Caco-2 (cell line): ENCODE results near the gene CLEC17A. TPM values are rescaled to one million over a fixed set of nuclear protein-coding genes. Genes with fewer than 3 reads are reported as not detected.

Experiments used
- BruUV-seq: library from RNA; stranded (reverse); fragments of 400-500 nt; replicated peaks from 2 replicates; lab custom pipeline; 2021; lab: Mats Ljungman, UMichigan
- CTCF ChIA-PET: fragments of 300-600 bp; sonication (Branson Sonifier 250); formaldehyde crosslinking; loops from one replicate; lab custom pipeline; 2022; ENCODE audit warnings: antibody characterized with exemption; lab: Charles Lee
- POLR2A ChIA-PET: fragments of 300-600 bp; sonication (Branson Sonifier 250); formaldehyde crosslinking; loops from one replicate; lab custom pipeline; 2022; ENCODE audit warnings: antibody characterized with exemption; lab: Charles Lee
- DNase-seq, 2 experiments: peaks; one replicate each; pipeline versions ENCODE4 v3.0.0 to v3.0.0-alpha.2; 2020 to 2022
- H3K27me3 ChIP-seq: replicated peaks from 2 replicates; pipeline ENCODE4 v1.6.0; 2011; ENCODE audit warnings: low read length; ENCODE audit not compliant: control insufficient read depth, insufficient read depth
- H3K36me3 ChIP-seq: 2 replicates; pipeline ENCODE4 v1.5.1; 2011; ENCODE audit warnings: low read length; ENCODE audit not compliant: control insufficient read depth, insufficient read depth
- H3K4me1 ChIP-seq: fragments of 250-450 bp; sonication (Bioruptor Pico); 2 replicates; pipeline ENCODE4 v1.5.1; 2020; ENCODE audit warnings: mild to moderate bottlenecking
- H3K4me3 ChIP-seq: 2 replicates; pipeline ENCODE4 v1.5.1; 2011; ENCODE audit warnings: low read depth, mild to moderate bottlenecking, control low read depth, low read length
- H3K9me3 ChIP-seq: fragments of 250-450 bp; sonication (Bioruptor Pico); 2 replicates; pipeline ENCODE4 v1.5.1; 2020; ENCODE audit warnings: mild to moderate bottlenecking, moderate library complexity
- H3K27ac Mint-ChIP-seq: one replicate; pipeline ENCODE4 v1.8.0; 2022; ENCODE audit warnings: mixed read lengths; ENCODE audit not compliant: unreplicated experiment
- H3K27me3 Mint-ChIP-seq: one replicate; pipeline ENCODE4 v1.8.0; 2022; ENCODE audit warnings: mixed read lengths; ENCODE audit not compliant: insufficient read depth, unreplicated experiment
- H3K36me3 Mint-ChIP-seq: one replicate; pipeline ENCODE4 v1.8.0; 2022; ENCODE audit warnings: mild to moderate bottlenecking, mixed read lengths; ENCODE audit not compliant: insufficient read depth, unreplicated experiment
- H3K4me1 Mint-ChIP-seq: one replicate; pipeline ENCODE4 v1.8.0; 2022; ENCODE audit warnings: low read depth, mixed read lengths; ENCODE audit not compliant: unreplicated experiment
- H3K4me3 Mint-ChIP-seq: one replicate; pipeline ENCODE4 v1.8.0; 2022; ENCODE audit warnings: mild to moderate bottlenecking, moderate library complexity, mixed read lengths; ENCODE audit not compliant: unreplicated experiment
- H3K9me3 Mint-ChIP-seq: one replicate; pipeline ENCODE4 v1.8.0; 2022; ENCODE audit warnings: mixed read lengths; ENCODE audit not compliant: unreplicated experiment
- CTCF ChIP-seq, 2 experiments: fragments of 200-600 bp in 1 of 2; IDR thresholded peaks; 1 replicate in 1 of 2; 2 replicates in 1 of 2; pipeline versions ENCODE4 v1.5.1 to v1.8.0; 2011 to 2022; ENCODE audit warnings: antibody characterized with exemption in 1 of 2, control low read depth in 1 of 2, inconsistent platforms in 1 of 2, low read depth in 1 of 2, low read length in 1 of 2, mild to moderate bottlenecking in 1 of 2, moderate library complexity in 1 of 2; ENCODE audit not compliant: insufficient read depth in 1 of 2, severe bottlenecking in 1 of 2, unreplicated experiment in 1 of 2
- intact Hi-C: fragments of 100-400 bp; cut with micrococcal nuclease; formaldehyde crosslinking; loops from one replicate; pipeline ENCODE4 v1.10.0; 2022; ENCODE audit not compliant: unreplicated experiment
- total RNA-seq: library from RNA; stranded (reverse); gene quantifications from 2 replicates; pipeline ENCODE4 v1.2.3, GENCODE V29; 2022

Gene CLEC17A
- total RNA-seq, 1 experiment from 2014 or later: not detected

GRCh38 chr19:14565765-14566711 is 16.8 kb upstream of the CLEC17A start:
- peaks cover 64% of the 10 kb centered on the region for H3K36me3 Mint-ChIP-seq
- no peaks in the 10 kb centered on the region for H3K9me3 ChIP-seq
- no peaks in the 10 kb centered on the region for H3K27me3 ChIP-seq
- H3K36me3 ChIP-seq: peaks cover 1% of the 10 kb centered on the region; the same call in 1 of the 2 replicates
- H3K4me1 ChIP-seq: no peaks in the 10 kb centered on the region
- H3K4me3 ChIP-seq: no peak overlapping the region
- no TSS peak for BruUV-seq
- no peak for DNase-seq
- intact Hi-C loops: no loop called here
- ChIA-PET POLR2A (interaction anchor here (0.7 kb wide), 1 partner anchor 15 kb away, joined by 4 read pairs; no protein-coding TSS in a partner anchor), CTCF (no interaction called here)
- no peak for TF ChIP-seq CTCF (IDR thresholded peaks at IDR 0.05; ENCODE audit: insufficient read depth in 1 of 2, low read depth in 1 of 2, low read length in 1 of 2, severe bottlenecking in 1 of 2, unreplicated experiment in 1 of 2)
- H3K4me1 Mint-ChIP-seq: peaks cover 9% of the 10 kb centered on the region
- no peak overlapping the region for H3K4me3 Mint-ChIP-seq
- H3K9me3 Mint-ChIP-seq: no peaks in the 10 kb centered on the region
- H3K27ac Mint-ChIP-seq: no peak overlapping the region
- no peaks in the 10 kb centered on the region for H3K27me3 Mint-ChIP-seq

GRCh38 chr19:14566712-14567077 is 16.2 kb upstream of the CLEC17A start:
- H3K36me3 Mint-ChIP-seq: peaks cover 68% of the 10 kb centered on the region
- H3K9me3 Mint-ChIP-seq: no peaks in the 10 kb centered on the region
- TF ChIP-seq CTCF (IDR thresholded peaks at IDR 0.05; ENCODE audit: insufficient read depth in 1 of 2, low read depth in 1 of 2, low read length in 1 of 2, severe bottlenecking in 1 of 2, unreplicated experiment in 1 of 2): no peak
- H3K4me3 Mint-ChIP-seq: no peak overlapping the region
- peaks cover 9% of the 10 kb centered on the region for H3K4me1 Mint-ChIP-seq
- ChIA-PET POLR2A (interaction anchor here (0.7 kb wide), 1 partner anchor 15 kb away, joined by 4 read pairs; no protein-coding TSS in a partner anchor), CTCF (no interaction called here)
- H3K27ac Mint-ChIP-seq: no peak overlapping the region
- Histone ChIP-seq H3K36me3 (peaks cover 1% of the 10 kb centered on the region; the same call in 1 of the 2 replicates), H3K4me3 (no peak overlapping the region), H3K9me3 (no peaks in the 10 kb centered on the region), H3K27me3 (no peaks in the 10 kb centered on the region), H3K4me1 (no peaks in the 10 kb centered on the region)
- intact Hi-C loops: no loop called here
- no TSS peak for BruUV-seq
- no peak for DNase-seq
- no peaks in the 10 kb centered on the region for H3K27me3 Mint-ChIP-seq

- CTCF ChIA-PET: no interaction called here
- no peak for DNase-seq
- intact Hi-C loops: no loop called here
These were observed 15.8 kb upstream of the CLEC17A start for GRCh38 chr19:14567079-14567478.

More at GRCh38 chr19:14567079-14567478, 15.8 kb upstream of the CLEC17A start:
- Mint-ChIP-seq H3K27ac (no peak overlapping the region), H3K27me3 (no peaks in the 10 kb centered on the region), H3K9me3 (no peaks in the 10 kb centered on the region), H3K4me3 (no peak overlapping the region), H3K36me3 (peaks cover 70% of the 10 kb centered on the region), H3K4me1 (peaks cover 9% of the 10 kb centered on the region)
- TF ChIP-seq CTCF (IDR thresholded peaks at IDR 0.05; ENCODE audit: insufficient read depth in 1 of 2, low read depth in 1 of 2, low read length in 1 of 2, severe bottlenecking in 1 of 2, unreplicated experiment in 1 of 2): no peak
- no peaks in the 10 kb centered on the region for H3K9me3 ChIP-seq
- no peaks in the 10 kb centered on the region for H3K27me3 ChIP-seq
- POLR2A ChIA-PET: no interaction called here
- no TSS peak for BruUV-seq
- H3K4me3 ChIP-seq: no peak overlapping the region
- H3K4me1 ChIP-seq: no peaks in the 10 kb centered on the region
- H3K36me3 ChIP-seq: peaks cover 1% of the 10 kb centered on the region; the same call in 1 of the 2 replicates
